Dedifferentiated amniotic fluid mesenchymal stem cell (primary cell): ENCODE measurements around the gene NAT16.
"Not testable (repeated sequence)": the region's sequence is repeated elsewhere in the genome, so short reads cannot be mapped to it uniquely, and the experiment has no call there.

Experiments
- DNase-seq: peaks from one replicate; pipeline ENCODE4 v3.0.0-alpha.2; 2016; ENCODE audit errors: extremely low spot score

Gene NAT16

DNA sequence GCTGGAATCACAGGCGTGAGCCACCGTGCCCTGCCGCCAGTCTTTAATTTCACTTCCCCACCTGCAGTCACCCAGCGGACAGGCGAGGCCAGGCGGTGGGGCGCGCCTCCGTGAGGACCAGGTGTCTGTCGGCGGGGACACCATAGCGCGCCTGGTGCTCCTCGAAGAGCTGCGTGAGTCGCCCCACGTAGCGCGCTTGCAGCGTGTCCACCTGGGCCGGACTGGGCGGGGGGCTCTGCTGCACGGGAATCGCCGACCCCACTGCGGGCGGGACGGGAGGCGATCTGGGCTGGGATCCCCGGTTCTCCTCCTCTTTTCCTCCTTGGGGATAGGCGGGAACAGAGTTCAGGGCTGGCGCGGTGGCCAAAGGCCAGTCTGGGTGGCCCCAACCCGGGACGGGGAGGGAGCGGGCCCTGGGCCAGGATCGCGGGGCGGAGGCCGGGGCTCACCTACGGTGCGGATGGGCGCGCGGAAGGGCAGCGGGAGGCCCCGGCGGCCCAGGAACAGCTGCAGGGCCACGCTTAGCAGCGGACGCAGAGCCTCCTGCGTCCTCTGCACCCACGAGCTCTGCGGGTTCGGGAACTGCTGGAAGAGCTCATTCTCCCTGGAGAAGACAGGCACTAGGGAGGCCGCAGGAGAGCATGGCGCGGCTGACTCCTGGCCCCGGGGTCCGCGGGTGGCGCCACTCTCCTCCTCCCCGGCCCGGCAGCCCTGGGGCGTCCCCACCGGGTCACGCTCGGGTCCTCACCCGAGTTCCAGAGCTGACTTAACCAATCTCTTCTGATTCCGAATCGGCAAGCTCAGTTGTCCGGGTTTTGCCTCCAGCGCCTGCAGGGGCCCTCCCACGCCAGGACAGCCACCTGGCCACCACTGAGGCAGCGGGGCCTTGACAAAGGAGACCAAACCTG, 21.9 kb upstream of the NAT16 start:
- DNase-seq, result no peak

DNA sequence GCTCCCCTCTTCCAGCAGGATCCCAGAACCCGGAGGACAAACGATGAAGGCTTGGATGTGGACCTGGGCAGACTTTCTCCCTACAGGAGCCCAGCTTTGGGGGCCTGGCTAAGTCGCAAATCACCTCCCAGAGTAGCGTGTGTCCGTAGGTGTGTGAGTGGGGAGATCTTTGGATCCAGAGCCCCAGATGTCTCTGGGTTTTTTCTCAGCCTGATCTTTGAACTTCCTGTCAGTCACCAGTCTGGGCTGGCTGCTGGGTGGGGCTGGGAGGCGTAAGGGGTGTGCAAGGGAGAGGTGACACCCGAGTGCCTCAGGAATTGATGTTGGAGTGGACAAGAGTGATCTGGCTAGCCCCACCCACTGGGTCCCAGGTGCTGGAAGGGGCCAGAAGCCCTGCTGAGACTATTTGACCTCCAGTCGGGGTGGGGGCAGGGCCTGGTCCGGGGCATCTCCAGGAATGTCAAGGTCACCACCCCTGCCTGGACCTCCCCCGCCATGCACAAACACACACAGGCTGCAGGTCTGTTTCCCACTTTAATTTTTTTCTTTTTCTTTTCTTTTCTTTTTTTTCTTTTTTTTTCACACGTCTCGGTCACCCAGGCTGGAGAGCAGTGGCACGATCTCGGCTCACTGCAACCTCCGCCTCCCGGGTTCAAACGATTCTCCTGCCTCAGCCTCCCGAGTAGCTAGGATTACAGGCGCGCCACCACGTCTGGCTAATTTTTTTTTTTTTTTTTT, 20.9 kb upstream of the NAT16 start, which contains the start of gene MOGAT3:
Gene MOGAT3 (minus strand): TSS at position 175 of the 738 bp plus-strand sequence. CDS start 182 bp downstream, outside the sequence.
- DNase-seq, result no peak

DNA sequence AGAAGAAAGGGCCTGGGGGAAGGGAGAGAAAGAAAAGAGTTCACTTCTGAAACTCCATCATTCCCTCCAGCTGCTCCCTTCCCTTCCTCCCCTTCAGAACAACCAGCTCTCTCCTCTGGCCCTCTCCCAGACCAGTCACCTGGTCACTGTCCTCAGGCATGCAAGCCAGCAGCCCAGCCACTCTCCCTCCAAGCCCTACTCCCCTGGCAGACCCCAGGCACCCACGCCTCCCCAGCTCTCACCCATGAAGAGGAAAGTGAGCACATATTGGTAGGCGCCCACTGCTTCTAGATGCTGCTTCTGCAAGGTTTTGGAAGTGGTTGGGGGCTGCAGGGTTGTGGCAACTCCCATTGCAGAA, 20.4 kb upstream of the NAT16 start:
- no peak for DNase-seq

DNA sequence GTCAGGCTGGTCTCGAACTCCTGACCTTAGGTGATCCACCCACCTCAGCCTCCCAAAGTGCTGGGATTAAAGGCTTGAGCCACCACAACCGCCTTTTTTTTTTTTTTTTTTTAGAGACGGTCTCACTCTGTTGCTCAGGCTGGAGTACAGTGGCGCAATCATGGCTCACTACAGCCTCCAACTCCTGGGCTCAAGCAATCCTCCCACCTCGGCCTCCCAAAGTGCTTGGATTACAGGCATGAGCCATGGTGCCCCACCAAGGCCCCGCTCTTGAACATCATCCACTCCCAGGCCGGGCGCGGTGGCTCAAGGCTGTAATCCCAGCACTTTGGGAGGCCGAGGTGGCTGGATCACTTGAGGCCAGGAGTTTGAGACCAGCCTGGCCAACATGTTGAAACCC, 19.4 kb upstream of the NAT16 start:
- not testable (repeated sequence) for DNase-seq

DNA sequence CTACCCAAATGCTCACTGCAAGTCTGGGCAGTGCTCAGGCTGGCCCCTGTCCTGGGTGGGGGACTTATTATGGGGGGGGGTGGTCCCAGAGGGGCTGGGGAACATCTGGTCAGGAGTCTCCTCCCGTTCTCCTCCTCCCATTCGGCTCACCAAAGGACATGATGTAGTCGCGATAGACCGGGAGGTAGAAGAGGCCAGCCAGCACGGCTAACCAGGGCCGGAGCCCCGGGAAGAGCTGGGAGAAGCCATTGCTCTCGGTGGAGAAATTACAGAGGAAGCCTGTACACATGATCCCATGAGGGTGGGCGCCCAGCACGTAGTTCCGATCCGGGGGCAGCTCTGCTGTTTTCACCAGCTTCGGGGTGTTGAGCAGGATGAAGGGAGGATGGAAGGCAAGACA, 18.4 kb upstream of the NAT16 start:
- DNase-seq, result no peak

DNA sequence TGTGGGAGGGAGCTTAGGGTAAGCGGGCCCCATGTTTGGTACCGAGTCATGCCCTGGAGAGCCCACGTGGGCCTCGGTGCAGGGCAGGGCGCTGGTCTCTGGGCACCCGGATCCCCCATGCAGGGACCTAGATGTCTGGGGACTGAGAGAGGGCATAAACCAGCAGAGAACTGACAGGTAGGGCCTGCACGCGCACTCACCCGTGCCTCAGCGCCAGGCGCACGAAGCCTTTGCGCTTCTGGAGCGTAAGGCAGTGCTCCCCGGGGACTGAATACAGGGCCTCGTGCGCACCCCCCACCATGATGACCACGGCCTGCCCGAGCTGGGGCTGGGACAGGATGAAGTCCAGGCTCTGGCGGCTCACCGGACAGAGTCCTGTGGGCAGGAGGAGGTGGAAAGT, 17.9 kb upstream of the NAT16 start:
- DNase-seq, result no peak

DNA sequence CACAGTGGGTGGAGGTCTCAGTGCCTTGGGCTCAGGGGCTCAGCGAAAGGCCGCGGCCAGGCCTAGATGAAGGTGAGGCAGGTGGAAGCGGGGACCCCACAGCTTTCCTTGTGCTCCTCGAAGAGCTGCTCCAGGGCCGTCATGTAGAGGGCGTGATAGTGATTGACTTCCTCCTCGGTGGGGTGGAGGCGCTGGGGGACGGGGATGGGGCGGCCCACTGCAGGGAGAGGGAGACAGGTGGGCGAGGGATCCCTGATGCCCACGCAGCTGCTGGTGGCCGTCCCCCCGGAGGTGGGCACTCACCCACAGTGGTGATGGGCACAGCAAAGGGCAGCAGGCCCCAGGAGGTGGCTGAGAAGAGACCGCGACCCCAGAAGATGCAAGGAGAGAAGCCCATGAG, 15.8 kb upstream of the NAT16 start:
- no peak for DNase-seq

DNA sequence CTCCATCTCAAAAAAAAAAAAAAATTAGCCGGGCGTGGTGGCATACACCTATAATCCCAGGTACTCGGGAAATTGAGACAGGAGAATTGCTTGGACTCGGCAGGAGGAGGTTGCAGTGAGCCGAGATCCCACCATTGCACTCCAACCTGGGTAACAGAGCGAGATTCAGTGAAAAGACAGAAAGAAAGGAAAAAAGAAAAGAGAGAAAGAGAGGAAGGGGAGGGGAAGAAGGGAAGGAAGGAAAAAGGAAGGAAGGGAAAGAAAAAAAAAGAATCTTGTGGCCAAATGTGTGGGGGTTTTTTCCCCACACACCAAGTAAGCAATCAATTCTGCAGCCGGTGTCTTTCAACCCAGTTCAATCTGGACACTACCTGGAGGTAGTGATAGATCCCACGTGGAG, 9.0 kb upstream of the NAT16 start:
- DNase-seq, result no peak

DNA sequence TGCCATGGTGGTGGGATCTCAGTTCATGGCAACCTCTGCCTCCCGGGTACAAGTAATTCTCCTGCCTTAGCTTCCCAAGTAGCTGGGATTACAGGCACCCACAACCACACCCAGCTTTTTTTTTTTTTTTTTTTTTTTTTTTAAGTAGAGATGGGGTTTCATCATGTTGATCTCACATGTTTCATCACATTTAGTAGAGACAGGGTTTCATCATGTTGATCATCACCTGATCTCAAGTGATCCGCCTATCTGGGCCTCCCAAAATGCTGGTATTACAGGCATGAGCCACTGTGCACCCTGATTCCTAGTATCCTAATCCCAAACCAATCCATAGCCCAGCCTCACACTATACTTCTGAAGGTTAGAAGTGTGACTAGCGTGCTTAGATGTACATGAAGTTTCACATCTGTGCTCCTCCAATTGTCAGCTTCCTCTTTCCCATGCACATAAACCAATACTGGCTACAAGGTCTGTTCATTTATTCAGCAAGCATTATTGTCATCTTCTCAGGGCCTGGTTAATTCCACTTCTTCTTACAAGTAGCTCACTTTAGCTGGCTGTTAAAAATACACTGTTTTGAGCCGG, 6.8 kb upstream of the NAT16 start:
- DNase-seq, result no peak

DNA sequence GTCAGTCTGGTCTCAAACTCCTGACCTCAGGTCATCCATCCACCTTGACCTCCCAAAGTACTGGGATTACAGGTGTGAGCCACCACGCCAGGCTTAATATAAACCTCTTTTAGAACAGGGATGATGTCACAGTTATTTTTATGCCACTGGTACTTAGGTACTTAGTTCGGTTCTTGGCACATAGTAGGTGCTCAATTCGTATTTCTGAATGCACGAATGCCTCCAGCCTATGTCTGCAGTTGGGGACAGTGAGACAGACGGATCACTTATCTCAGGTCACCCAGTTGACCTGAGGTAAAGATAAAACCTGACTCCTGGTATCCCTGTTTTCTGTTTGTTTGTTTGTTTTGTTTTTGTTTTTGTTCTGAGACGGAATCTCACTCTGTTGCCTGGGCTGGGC, 6.1 kb upstream of the NAT16 start:
- DNase-seq, result no peak

DNA sequence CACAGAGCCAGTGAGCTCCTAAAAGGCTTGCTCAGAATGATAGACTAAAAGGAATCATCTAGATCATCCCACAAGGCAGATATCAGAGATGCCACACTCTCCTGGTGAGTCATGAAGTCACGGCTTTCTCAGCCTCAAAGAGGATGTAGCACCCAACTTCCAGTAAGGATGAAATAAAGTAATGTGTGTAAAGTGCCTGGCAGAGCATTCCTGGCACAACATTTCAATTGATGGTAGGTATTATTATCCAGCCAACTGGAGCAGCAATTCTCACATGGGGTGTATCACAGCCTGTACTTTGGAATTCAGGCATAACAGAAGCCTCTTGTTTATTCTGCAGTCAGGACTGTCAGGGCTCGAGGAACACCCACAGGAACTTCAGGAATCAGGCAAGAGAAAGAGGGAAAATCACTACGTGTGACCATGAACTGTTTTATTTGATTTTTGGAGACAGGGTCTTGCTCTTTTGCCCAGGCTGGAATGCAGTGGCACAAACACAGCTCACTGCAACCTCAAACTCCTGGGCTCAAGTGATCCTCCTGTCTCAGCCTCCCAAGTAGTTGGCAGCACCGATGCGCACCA, 5.3 kb upstream of the NAT16 start:
- no peak for DNase-seq

DNA sequence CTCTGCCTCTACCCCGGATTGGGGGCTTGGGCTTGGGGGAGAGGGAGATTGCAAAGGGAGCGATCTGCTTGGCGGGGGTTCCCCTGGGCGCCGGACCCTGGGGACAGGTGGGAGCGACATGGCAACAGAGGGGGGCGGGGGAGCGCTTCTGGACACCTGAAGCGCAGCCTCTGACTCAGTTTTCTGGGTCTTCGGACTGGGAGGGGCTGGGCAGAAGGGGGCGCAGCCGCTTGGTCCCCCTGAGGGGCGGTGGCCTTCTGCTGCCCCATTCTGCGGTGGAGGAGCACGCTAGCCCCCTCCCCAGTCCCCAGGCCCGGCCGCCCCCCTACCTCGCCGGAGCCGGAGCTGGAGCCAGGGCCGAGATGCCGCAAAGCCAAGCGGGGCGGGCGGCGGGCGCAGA, 380 bp downstream of the NAT16 start:
- no peak for DNase-seq

DNA sequence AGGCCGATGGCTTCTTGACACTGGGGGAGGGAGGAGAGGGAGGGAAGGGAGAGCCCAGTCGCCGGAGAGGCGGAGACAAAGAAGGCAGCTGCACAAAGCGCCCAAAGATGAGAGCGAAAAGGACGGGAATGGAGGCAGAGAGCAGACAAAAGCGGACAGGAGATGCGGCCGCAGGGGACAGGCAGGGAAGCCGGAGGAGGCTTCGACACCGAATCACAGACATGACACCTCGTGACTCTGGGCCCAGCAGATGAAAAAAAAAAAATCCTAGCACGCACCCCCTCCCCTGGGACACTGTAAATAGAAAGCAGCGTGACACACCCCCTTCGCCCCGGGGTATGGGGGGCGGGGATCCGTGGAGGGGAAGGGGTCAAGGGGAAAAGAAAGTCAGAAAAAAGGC, 976 bp downstream of the NAT16 start:
- no peak for DNase-seq

DNA sequence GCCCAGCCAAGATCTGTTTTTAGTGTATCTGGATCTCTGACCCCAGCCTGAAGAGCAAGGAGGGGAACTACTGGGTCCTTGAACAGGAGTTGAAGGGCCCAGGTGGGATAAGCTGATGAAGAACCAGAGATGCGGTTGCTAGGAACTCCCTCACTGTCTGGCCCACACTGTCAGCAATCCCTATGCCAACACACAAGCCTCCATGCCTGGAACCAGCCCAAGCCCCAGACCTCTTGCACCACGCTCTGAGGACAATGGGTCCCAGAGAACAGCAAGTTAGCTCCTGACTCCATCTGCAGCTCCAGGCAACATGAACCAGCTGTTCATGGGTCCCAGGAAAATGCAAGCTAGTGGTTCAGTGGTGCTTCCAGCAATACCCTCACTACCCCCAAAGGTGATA, 2.4 kb downstream of the NAT16 start:
- no peak for DNase-seq

DNA sequence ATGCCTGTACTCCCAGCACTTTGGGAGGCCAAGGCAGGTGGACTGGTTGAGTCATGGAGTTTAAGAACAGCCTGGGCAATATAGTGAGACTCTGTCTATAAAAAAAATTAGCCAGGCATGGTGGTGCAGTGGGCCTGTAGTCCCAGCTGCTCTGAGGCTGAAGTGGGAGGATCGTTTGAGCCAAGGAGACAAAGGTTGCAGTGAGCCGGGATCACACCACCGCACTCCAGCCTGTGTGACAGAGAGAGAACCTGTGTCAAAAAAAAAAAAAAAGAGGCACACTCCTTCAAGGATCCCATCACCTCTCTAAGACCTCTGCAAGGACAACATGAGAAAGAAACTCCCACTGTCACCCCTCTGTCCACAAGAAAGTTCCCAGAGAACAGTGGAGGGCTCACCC, 4.4 kb downstream of the NAT16 start:
- no peak for DNase-seq

DNA sequence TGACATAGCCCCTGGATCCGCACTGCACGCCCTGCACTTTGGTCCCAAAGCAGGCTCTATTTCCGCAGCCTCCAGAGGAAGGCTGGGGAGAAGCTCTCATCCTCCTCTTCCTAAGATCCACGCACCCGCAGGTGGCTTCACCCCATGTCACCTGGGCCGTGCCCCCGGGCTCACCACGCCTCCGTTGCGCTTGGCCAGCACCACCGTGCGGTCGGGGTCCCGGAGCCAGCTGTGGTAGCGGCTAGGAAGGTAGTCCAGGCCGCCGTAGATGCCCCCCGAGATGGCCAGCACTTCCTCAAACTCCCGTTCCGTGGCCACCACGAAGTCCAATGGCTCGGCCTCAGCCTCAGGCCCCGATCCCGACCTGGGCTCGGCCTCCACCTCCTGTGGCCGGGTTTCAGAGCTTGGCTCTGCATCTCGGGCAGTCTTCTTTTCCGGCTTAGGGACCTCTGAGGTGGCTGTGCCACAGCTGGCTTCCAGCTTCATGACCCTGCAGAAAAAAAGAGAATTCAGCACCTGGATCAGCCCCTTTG, 5.7 kb downstream of the NAT16 start:
- DNase-seq, result no peak

DNA sequence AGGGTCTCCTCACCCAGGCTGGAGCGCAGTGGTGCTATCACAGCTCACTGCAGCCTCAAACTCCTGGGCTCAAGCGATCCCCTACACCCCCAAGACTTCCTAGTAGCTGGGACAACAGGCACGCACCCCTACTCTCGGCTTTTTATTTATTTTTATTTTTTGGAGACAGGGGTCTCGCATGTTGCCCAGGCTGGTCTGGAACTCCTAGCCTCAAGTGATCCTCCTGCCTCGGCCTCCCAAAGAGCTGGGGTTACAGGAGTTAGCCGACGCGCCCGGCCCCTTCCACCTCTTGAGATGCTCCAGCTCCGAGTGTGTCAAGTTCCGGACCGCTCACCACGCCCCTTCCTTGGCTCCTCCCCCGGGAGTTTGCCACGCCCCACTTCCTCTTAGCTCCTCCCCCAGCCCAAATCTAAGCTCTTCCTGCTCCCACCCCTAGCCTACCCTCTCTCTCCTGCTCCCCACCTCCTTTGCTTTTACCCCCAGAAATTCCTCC, 6.3 kb downstream of the NAT16 start:
- no peak for DNase-seq

DNA sequence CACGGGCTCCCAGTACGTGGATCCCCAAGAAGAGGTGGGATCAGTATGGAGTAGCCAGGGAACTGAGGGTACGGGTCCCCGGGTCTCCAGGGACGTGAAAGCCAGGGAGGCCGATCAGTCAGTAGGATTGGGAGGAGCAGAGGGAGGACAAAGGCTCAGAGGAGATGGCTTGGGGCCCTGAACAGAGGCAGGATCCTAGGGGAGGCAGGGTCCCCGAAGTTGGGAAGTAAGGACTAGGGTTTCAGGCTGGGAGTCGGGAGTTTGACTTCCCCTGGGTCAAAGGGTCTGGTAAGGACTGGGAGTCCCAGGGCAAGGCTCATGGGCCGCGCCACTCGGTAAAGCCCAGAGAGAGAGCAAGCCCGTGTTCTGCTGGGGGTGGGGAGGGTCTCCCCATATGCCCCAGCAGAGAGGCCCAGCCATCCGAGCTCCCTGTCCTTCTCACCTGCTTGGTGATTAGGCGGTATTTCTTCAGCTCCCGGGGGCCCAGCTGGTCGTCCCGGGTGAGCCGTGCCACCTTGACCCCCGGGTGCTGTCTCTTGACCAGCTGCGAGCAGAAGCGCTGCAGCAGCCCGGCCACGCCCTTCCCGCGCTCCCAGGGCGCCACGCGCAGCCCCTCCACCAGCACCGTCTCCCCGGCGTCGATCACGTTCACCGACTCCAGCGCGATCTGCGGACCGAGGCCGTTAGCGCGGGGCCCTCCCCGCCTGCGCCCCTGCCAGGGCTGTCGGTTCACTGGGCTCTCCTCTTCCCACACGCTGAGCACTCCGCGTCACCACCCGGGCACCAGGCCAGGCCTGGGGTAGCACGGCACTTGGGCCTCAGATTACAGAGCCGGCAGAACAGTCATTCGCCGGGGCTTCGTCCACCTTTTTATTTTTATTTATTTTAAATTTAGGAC, 7.0 kb downstream of the NAT16 start:
- peak; percentile 73 for DNase-seq

DNA sequence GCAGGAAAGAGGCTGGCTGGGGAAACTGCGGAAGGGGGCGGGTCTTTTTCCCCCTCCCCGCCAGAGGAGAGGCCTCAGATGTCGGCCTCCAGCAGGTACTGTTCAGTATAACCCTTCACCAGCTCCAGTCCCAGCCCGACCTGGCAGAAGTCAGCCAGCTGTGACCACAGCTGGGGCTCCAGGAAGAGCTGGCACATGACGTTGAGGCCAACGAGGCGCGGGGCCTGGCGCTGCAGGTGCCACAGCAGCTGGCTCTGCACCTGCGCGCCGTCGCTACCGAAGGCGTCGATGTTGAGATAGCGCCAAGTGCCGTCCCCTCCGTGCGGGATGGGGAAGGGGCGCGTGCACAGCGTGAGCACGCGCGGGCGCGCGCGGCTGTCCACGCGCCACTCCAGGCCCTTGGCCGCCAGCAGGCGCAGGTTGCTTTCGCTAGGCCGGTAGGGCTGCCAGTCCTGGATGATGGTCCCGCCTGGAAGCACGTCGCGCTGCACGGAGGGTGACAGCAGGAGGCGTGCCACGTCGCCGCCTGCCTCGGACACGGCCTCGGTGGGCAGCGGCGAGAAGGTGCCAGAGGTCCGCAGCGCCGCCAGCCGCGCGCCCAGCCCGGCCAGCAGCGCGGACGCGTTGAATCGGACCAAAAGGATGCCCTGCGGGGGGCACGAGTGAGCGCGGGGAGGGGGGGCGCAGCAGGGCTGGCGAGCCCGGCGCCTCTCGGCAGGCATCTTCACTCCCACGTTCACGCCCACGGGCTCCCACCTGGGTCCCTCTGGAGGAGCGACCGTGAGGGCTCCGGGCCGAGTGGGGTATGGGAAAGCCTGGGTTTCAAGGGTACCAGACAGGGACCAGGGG, 7.9 kb downstream of the NAT16 start:
- no peak for DNase-seq

DNA sequence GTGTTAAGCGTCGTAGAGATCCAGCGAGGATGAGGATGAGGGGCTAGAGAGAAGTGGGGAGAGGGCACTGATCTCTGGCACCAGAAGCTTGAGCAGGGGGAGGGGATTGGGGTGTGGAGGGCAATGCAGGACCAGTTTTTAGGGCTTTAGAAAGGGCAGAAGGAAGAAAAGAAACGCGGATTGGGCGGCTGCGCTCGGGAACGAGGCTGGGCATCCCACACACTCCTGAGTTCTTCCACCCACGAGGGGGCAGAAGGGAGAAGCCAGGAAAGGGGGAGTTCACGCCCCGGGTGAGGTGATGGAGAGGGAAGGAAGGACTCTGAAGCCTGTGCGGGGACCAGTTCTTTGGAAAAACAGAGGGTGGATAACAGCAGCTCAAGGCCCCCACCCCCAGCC, 8.7 kb downstream of the NAT16 start:
- DNase-seq, result no peak
